Loucy (cell line): ENCODE data around the gene PRICKLE2.

Experiments used
- H2AFZ ChIP-seq: fragments of 200-600 bp; sonication (generic); 2 replicates; pipeline ENCODE4 v1.6.0; 2016; ENCODE audit warnings: antibody characterized with exemption, mild to moderate bottlenecking, low read length, moderate library complexity
- H3F3A ChIP-seq: fragments of 200-600 bp; 2 replicates; pipeline ENCODE4 v1.6.0; 2016; ENCODE audit warnings: antibody characterized with exemption, low read depth, mild to moderate bottlenecking
- H3K27me3 ChIP-seq: fragments of 200-600 bp; sonication (generic); 2 replicates; pipeline ENCODE4 v1.6.1; 2014; ENCODE audit warnings: low read length, mild to moderate bottlenecking; ENCODE audit not compliant: insufficient read depth, poor library complexity, severe bottlenecking
- H3K36me3 ChIP-seq: fragments of 200-600 bp; sonication (generic); 2 replicates; pipeline ENCODE4 v1.6.1; 2016; ENCODE audit warnings: low read length; ENCODE audit not compliant: insufficient read depth
- H3K4me1 ChIP-seq: fragments of 200-600 bp; sonication (generic); 2 replicates; pipeline ENCODE4 v1.5.1; 2014; ENCODE audit warnings: low read length, mild to moderate bottlenecking; ENCODE audit not compliant: insufficient read depth, poor library complexity, severe bottlenecking
- H3K4me2 ChIP-seq: fragments of 200-600 bp; sonication (generic); 2 replicates; pipeline ENCODE4 v1.6.0; 2014; ENCODE audit warnings: antibody characterized with exemption, low read length, low read depth, mild to moderate bottlenecking; ENCODE audit not compliant: poor library complexity, severe bottlenecking
- H3K4me3 ChIP-seq: fragments of 200-600 bp; sonication (generic); 2 replicates; pipeline ENCODE4 v1.5.1; 2014; ENCODE audit warnings: low read length, mild to moderate bottlenecking, mixed read lengths; ENCODE audit not compliant: poor library complexity, severe bottlenecking
- H3K79me2 ChIP-seq: fragments of 200-600 bp; sonication (generic); 2 replicates; pipeline ENCODE4 v1.6.1; 2014; ENCODE audit warnings: low read length; ENCODE audit not compliant: insufficient read depth
- H3K9ac ChIP-seq: fragments of 200-600 bp; sonication (generic); 2 replicates; pipeline ENCODE4 v1.6.0; 2014; ENCODE audit warnings: mild to moderate bottlenecking, low read depth, low read length, moderate library complexity; ENCODE audit not compliant: poor library complexity, severe bottlenecking
- H3K9me2 ChIP-seq: fragments of 200-600 bp; sonication (generic); replicated peaks from 2 replicates; pipeline ENCODE4 v1.6.1; 2016; ENCODE audit warnings: low read depth, low read length, mixed read lengths
- H3K9me3 ChIP-seq: fragments of 200-600 bp; sonication (generic); 2 replicates; pipeline ENCODE4 v1.6.1; 2014; ENCODE audit warnings: mild to moderate bottlenecking, antibody characterized with exemption, low read length, low read depth; ENCODE audit not compliant: insufficient read depth
- H4K20me1 ChIP-seq: fragments of 200-600 bp; sonication (generic); 2 replicates; pipeline ENCODE4 v1.6.0; 2014; ENCODE audit warnings: antibody characterized with exemption, low read length, mild to moderate bottlenecking; ENCODE audit not compliant: insufficient read depth, poor library complexity, severe bottlenecking
- EZH2phosphoT487 ChIP-seq: fragments of 200-600 bp; IDR thresholded peaks from 2 replicates; pipeline ENCODE4 v1.6.1; 2018; ENCODE audit warnings: antibody characterized with exemption, mild to moderate bottlenecking, moderate library complexity, borderline replicate concordance
- TF ChIP-seq, protein P1 (sequence below): fragments of 200-600 bp; sonication (generic); conservative IDR thresholded peaks from 2 replicates; pipeline ENCODE4 v1.5.1; 2014; ENCODE audit warnings: mild to moderate bottlenecking, antibody characterized with exemption, low read length

Gene PRICKLE2

DNA sequence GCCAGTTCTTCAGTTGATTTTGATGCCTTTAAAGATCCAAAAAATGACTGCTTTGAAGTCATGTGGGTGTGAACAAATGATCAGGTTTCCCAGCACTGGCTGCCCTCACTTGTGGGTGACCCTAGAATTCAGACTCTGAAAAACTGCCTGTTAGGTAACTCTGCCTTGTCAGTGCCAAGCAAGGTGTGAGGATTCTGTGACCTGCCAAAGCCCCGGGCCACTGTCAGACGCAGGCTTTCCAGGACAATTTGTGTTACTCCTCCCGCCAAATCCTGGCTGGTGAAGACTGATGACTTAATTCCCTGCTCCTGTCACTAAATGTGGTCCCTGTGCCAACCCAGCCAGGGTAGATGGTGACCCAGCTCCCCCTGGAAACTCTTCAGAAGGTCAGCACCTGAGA is 102.8 kb downstream of the PRICKLE2 start:
- Histone ChIP-seq H3K79me2 (no peaks in the 10 kb centered on the region), H3F3A (no peaks in the 10 kb centered on the region), H3K9ac (no peak overlapping the region), H4K20me1 (no peaks in the 10 kb centered on the region), H3K9me2 (no peaks in the 10 kb centered on the region), H3K4me1 (no peaks in the 10 kb centered on the region), H3K27me3 (no peaks in the 10 kb centered on the region), H3K36me3 (no peaks in the 10 kb centered on the region), H3K4me3 (no peak overlapping the region), H3K4me2 (no peak overlapping the region), H3K9me3 (no peaks in the 10 kb centered on the region), H2AFZ (no peak overlapping the region)
- no peak for TF ChIP-seq EZH2phosphoT487
- TF ChIP-seq, protein P1, sequence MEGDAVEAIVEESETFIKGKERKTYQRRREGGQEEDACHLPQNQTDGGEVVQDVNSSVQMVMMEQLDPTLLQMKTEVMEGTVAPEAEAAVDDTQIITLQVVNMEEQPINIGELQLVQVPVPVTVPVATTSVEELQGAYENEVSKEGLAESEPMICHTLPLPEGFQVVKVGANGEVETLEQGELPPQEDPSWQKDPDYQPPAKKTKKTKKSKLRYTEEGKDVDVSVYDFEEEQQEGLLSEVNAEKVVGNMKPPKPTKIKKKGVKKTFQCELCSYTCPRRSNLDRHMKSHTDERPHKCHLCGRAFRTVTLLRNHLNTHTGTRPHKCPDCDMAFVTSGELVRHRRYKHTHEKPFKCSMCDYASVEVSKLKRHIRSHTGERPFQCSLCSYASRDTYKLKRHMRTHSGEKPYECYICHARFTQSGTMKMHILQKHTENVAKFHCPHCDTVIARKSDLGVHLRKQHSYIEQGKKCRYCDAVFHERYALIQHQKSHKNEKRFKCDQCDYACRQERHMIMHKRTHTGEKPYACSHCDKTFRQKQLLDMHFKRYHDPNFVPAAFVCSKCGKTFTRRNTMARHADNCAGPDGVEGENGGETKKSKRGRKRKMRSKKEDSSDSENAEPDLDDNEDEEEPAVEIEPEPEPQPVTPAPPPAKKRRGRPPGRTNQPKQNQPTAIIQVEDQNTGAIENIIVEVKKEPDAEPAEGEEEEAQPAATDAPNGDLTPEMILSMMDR: no peak

DNA sequence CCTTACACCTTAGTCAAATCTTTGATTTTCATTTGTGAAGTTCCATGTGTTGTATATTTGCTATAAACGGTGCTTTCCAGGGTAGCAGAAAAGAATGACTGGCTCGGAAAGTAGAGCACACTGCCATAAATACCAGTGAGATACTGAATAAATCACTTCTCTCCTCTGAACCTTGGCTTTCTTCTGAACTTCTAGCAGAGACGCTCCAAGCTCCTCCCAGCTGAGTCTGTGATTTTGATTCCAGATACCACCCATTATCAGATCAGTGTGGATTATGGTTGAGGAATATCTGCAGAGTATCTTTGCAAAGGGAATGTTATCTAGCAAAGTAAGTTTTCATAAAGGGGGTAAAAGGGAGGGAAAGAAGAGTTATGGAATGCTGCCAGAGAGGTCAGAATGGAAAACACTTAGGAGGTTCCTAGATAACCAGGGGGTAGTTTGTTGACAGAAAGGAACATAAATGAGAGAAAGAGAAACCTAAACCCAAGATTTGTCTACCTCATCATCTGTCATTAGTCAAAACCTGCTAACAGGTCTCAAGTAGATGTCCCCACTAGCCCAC is 103.4 kb downstream of the PRICKLE2 start:
- Histone ChIP-seq H3K9me3 (no peaks in the 10 kb centered on the region), H3K4me2 (no peak overlapping the region), H4K20me1 (no peaks in the 10 kb centered on the region), H3K9me2 (no peaks in the 10 kb centered on the region), H3K9ac (no peak overlapping the region), H3K27me3 (no peaks in the 10 kb centered on the region), H3K4me1 (no peaks in the 10 kb centered on the region), H3K79me2 (no peaks in the 10 kb centered on the region), H3K4me3 (no peak overlapping the region), H3K36me3 (no peaks in the 10 kb centered on the region), H2AFZ (no peak overlapping the region), H3F3A (no peaks in the 10 kb centered on the region)
- TF ChIP-seq EZH2phosphoT487: no peak
- TF ChIP-seq, protein P1: no peak

DNA sequence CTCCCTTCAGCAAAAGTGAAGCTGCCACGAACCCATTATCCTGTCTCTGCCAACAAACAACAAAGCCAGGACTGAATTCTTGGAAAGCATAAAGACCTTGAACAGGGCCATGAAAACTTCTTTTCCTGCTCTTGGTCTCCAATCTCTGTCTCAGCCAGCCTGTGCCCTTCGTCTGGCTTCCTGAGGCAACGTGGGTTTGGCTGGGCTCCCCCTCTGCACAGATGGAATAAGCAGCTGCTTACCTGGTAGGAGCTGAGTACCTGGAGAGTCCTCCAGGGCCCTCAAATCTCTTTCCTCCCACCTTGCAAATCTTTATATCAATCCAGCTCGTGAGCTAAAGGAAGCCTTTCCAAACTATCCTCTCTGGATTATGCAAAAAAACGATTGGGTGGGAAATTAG is 104.4 kb downstream of the PRICKLE2 start:
- Histone ChIP-seq H3K27me3 (no peaks in the 10 kb centered on the region), H3K9me2 (no peaks in the 10 kb centered on the region), H3K79me2 (no peaks in the 10 kb centered on the region), H3K4me1 (no peaks in the 10 kb centered on the region), H3K4me2 (no peak overlapping the region), H3K36me3 (no peaks in the 10 kb centered on the region), H3K9ac (no peak overlapping the region), H4K20me1 (no peaks in the 10 kb centered on the region), H3F3A (no peaks in the 10 kb centered on the region), H3K9me3 (no peaks in the 10 kb centered on the region), H2AFZ (no peak overlapping the region), H3K4me3 (no peak overlapping the region)
- no peak for TF ChIP-seq EZH2phosphoT487
- TF ChIP-seq, protein P1: no peak
